HUDEP-2 (cell line): ENCODE results near the gene SLAMF7.

Experiments
- DNase-seq, 76 experiments: peaks; one replicate each; lab custom pipeline; 2025; ENCODE audit not compliant: unreplicated experiment in 76 of 76; lab: John Stamatoyannopoulos, UW

Gene SLAMF7

GRCh38 chr1:160797271-160797709, 58.2 kb downstream of the SLAMF7 start:
- DNase-seq: no peak

- DNase-seq: no peak
Observed at GRCh38 chr1:160797861-160798273, 58.8 kb downstream of the SLAMF7 start.

- DNase-seq: no peak
Observed at GRCh38 chr1:160798439-160798838, 59.4 kb downstream of the SLAMF7 start.

GRCh38 chr1:160799641-160800040, 60.6 kb downstream of the SLAMF7 start:
- no peak for DNase-seq

GRCh38 chr1:160800142-160800541, 61.1 kb downstream of the SLAMF7 start:
- DNase-seq: no peak

GRCh38 chr1:160800645-160801408, 61.8 kb downstream of the SLAMF7 start:
- no peak for DNase-seq

GRCh38 chr1:160801836-160802580, 63.0 kb downstream of the SLAMF7 start:
- DNase-seq: no peak
